ENCODE data around the gene METTL1. TPM values are rescaled to one million over a fixed set of nuclear protein-coding genes. Genes with fewer than 3 reads are reported as not detected.

METTL1 gene
- total and polyA plus RNA-seq, 7 donors: 3.8 to 16.7 (median 9.3) TPM

DNA sequence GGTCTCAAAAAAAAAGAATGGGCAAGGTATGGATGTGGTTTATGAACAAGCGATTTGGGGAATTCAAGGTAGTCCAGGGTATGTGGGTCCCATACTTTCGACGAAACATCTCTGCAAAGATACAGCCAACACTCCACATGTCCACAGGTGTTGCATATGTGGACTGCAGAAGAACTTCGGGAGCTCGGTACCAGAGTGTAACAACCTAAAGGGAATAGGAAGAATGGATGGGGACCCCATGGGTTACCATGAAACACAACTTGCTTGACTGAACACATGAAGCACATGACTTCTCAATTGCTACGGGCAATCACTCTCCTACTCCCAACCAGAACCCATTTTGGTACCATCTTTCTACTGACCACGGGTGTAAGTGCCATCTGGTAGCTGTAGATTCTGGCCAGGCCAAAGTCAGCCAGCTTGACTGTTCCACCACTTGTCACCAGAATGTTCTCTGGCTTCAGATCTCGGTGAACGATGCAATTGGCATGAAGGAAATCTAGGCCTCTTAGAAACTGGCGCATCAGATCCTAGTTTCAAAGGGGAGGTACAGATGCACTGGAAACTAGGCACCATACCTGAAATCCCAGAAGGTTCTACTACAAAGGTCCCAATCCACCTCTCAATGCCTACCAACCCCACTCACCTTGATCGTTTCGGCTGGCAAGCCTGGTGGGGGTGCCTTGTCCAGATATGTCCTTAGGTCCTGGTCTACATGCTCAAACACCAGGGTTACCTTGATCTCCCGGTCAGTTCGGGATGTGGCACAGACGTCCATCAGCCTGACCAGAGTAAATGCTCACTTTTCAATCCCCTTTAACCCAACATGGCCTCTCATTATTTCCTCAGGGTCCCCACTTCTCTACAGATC is 21.1 kb downstream of the METTL1 start:
- Histone ChIP-seq H3K4me1 (peaks cover 0 to 38% (median 29%) of the 10 kb centered on the region in 4 donors), H3K27ac (peak overlapping the region; percentile 86 to 91 (median 90)), H3K36me3 (peaks cover 0 to 48% (median 20%) of the 10 kb centered on the region in 4 donors), H3K4me3 (peak overlapping the region; percentile 56 to 76 (median 68)), H3K27me3 (no peaks in the 10 kb centered on the region), H3K9me3 (no peaks in the 10 kb centered on the region)
- peak; percentile 63 for DNase-seq
- WGBS, 2 donors: 91 to 92% methylated on average over 15 of the region's 15 CpGs
- intact Hi-C loops (cut with DNase I): no loop called here
- TF ChIP-seq EP300 (IDR thresholded peaks at IDR 0.05) (no peak), POLR2A (IDR thresholded peaks at IDR 0.05) (no peak), POLR2AphosphoS5 (IDR thresholded peaks at IDR 0.05) (no peak)
- TF ChIP-seq, protein P1, sequence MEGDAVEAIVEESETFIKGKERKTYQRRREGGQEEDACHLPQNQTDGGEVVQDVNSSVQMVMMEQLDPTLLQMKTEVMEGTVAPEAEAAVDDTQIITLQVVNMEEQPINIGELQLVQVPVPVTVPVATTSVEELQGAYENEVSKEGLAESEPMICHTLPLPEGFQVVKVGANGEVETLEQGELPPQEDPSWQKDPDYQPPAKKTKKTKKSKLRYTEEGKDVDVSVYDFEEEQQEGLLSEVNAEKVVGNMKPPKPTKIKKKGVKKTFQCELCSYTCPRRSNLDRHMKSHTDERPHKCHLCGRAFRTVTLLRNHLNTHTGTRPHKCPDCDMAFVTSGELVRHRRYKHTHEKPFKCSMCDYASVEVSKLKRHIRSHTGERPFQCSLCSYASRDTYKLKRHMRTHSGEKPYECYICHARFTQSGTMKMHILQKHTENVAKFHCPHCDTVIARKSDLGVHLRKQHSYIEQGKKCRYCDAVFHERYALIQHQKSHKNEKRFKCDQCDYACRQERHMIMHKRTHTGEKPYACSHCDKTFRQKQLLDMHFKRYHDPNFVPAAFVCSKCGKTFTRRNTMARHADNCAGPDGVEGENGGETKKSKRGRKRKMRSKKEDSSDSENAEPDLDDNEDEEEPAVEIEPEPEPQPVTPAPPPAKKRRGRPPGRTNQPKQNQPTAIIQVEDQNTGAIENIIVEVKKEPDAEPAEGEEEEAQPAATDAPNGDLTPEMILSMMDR (IDR thresholded peaks at IDR 0.05): no peak

DNA sequence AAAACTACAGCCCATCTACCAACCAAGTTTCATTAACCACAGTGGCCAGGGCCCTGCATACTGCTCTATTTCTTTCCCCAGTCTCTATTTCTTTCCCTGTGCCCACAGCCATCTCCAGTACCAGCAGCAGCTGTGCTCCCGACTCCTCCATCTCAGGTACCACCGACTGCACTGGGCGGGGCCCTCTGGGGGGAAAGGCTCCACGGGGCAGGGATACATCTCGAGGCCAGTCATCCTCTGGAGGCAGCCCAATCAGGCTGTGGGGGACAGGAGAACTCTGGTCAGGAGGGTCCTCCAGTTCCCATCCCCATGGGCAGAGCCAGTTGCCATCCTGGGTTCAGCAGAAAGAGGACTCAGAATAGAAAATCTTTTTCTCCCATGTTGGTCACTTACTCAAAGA is 22.8 kb downstream of the METTL1 start:
- peak; percentile 53 for DNase-seq
- 93 to 96% methylated on average over 5 of the region's 5 CpGs for WGBS, 2 donors
- no peak overlapping the region for H3K4me3 ChIP-seq
- H3K27me3 ChIP-seq: no peaks in the 10 kb centered on the region
- peaks cover 0 to 48% (median 20%) of the 10 kb centered on the region in 4 donors for H3K36me3 ChIP-seq
- peaks cover 0 to 32% (median 30%) of the 10 kb centered on the region in 4 donors for H3K4me1 ChIP-seq
- intact Hi-C loops (cut with DNase I): no loop called here
- no peak overlapping the region for H3K27ac ChIP-seq
- TF ChIP-seq POLR2A (IDR thresholded peaks at IDR 0.05): no peak
- no peak for TF ChIP-seq POLR2AphosphoS5 (IDR thresholded peaks at IDR 0.05)
- TF ChIP-seq, protein P1 (IDR thresholded peaks at IDR 0.05): no peak
- no peak for TF ChIP-seq EP300 (IDR thresholded peaks at IDR 0.05)
- H3K9me3 ChIP-seq: no peaks in the 10 kb centered on the region

DNA sequence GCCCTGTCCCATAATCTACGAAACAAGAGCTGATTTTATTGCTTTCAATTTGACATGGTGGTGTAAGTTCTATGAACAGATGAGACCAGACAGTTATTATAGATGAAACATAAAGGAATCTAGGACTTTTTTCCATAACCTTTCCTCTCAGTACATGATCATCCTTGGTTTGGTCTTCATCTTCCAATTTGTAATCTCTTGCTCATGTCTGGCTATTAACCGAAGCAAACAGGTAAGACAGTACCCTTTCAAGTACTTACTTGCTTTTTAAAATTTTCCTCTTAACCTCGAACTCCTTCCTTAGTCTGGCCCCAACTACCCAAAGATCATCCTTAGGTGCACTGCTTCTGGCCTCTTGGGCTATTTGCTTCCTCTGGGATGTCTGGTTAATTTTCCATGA is 25.9 kb downstream of the METTL1 start:
- DNase-seq: no peak
- peaks cover 0 to 2% (median 0%) of the 10 kb centered on the region in 3 donors for H3K27me3 ChIP-seq
- H3K27ac ChIP-seq: peak overlapping the region in 2 of 4 donors; percentile 89 to 95
- WGBS, 2 donors: 79 to 89% methylated on average over 3 of the region's 3 CpGs
- H3K36me3 ChIP-seq: peaks cover 0 to 48% (median 20%) of the 10 kb centered on the region in 4 donors
- no peak for TF ChIP-seq POLR2AphosphoS5 (IDR thresholded peaks at IDR 0.05)
- TF ChIP-seq, protein P1 (IDR thresholded peaks at IDR 0.05): no peak
- no peak for TF ChIP-seq POLR2A (IDR thresholded peaks at IDR 0.05)
- no peak for TF ChIP-seq EP300 (IDR thresholded peaks at IDR 0.05)
- H3K4me1 ChIP-seq: peaks cover 0 to 19% (median 18%) of the 10 kb centered on the region in 4 donors
- H3K9me3 ChIP-seq: no peaks in the 10 kb centered on the region
- intact Hi-C loops (cut with DNase I): no loop called here
- peak overlapping the region in 2 of 4 donors; percentile 70 to 75 for H3K4me3 ChIP-seq

DNA sequence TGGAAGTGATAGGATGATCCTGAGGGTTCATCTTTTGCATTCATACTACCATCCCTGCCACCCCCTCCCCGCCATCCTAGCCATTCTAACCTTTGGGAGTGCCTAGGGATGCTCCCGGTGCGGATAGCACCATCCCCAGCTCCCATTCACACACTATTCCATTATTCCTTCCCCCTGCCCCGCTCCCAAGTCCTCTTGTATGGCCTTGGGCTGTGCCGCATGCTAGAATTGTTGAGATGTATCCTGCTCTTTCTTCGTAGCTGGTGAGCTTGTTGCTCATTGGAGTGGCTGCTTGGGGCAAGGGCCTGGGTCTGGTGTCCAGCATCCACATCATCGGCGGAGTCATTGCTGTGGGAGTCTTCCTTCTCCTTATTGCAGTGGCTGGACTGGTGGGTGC is 26.4 kb downstream of the METTL1 start:
- H3K4me1 ChIP-seq: peaks cover 0 to 14% (median 13%) of the 10 kb centered on the region in 4 donors
- DNase-seq: peak; percentile 65
- intact Hi-C loops (cut with DNase I): no loop called here
- H3K4me3 ChIP-seq: peak overlapping the region; percentile 65 to 98 (median 72)
- peaks cover 0 to 42% (median 20%) of the 10 kb centered on the region in 4 donors for H3K36me3 ChIP-seq
- peak overlapping the region; percentile 89 to 99 (median 92) for H3K27ac ChIP-seq
- TF ChIP-seq POLR2AphosphoS5 (IDR thresholded peaks at IDR 0.05) (no peak), POLR2A (IDR thresholded peaks at IDR 0.05) (no peak), EP300 (IDR thresholded peaks at IDR 0.05) (no peak)
- TF ChIP-seq, protein P1 (IDR thresholded peaks at IDR 0.05): no peak
- H3K27me3 ChIP-seq: peaks cover 0 to 8% (median 0%) of the 10 kb centered on the region in 3 donors
- WGBS, 2 donors: 47 to 61% methylated on average over 8 of the region's 8 CpGs
- H3K9me3 ChIP-seq: no peaks in the 10 kb centered on the region

Measured in sigmoid colon (tissue), 7 donors.